Amygdala (tissue), 56 donors: ENCODE data around the gene CYTH1.
A peak's percentile ranks its signal among the peaks of the same experiment; 100 is the strongest.
"Not testable (repeated sequence)": the region's sequence is repeated elsewhere in the genome, so short reads cannot be mapped to it uniquely, and the experiment has no call there.

ENCODE experiments used
- DNase-seq, 56 donors: peaks; one replicate each; lab custom pipeline; 2025; lab: John Stamatoyannopoulos, UW

CYTH1 gene

DNA sequence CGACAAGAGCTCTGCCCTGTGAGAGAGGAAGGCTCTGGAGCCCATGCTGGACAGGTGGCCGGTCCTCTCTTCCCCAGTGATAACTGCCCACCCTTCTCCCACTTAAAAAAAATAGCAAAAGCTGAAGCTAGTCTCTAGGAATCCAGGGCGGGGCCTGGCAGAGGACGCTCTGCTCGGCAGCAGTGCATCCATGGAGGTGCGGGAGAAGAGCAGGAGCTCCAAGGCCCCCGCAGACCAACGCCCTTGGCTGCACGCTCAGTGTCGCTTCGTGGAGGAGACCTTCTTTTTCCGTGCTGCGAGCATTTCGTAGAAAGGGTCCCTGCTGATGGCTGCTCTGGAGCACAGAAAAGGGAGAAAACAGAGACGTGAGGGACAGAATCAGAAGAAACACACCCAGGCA lies 106.2 kb downstream of the CYTH1 start:
- no peak for DNase-seq

DNA sequence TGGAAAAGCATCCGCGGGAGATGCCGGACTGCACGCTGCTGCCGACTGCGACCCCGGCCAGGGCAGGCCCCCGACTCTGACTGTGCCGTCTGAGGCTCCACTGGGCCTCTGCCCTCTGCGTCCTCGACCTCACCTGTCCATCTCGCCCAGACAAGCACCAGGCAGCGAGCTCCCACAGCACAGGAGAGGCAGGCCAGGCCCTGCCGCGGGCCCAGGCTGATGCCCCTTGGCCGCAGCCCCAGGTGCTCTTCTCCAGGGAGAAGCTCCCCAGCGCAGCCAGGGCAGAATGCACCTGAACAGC lies 106.8 kb downstream of the CYTH1 start:
- DNase-seq = no peak

DNA sequence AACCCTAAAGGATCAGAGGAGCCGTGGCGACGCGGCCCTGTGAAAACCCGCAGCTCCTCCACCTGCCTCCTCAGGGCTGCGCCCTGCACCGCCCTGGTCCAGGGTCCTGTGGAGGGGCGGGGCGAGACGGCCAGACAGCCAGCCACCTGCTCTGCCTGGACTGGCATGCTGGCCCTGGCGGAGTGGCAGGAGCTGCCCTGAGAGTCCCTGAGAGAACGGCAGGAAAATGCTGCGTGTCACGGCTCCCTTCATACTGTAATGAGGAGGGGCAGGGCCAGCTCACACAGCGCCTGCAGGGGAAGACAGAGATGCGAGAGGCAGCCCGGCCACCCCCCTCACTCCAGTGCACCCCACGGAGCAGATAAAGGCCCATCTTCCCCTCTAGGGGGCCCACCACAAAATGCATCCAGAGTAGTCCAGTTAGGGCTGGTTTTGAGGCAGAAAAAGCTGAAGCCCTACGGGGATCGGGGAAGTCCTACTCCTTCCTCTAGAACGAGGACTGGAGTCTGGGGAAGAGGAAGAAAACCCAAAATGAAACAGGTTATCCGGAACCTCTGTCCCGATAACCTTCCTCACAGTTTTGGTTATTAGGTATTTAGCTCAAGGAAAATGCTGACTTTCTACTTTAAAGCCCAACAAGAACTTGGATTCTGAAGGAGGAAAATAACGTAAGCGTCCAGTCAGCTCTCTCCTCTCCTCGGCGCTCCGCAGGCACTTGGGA lies 107.3 kb downstream of the CYTH1 start:
- no peak for DNase-seq

DNA sequence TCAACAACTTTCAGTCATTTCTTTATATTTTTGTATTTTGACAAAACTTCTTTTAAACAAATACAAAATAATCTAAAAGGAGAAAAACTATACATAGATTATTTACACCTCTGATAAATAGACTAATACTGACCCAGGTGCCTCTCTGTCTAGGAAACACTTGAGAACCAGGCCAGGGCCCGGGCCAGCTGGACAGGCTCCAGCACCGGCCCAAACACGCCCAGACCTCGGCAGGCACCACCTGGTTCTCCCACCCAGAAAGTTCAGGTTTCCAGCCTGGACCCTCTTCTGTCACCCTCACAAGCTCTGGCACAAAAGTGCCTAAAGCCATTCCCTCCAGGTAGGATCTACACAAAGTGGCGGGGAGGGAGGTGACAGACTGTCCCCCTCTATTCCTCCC lies 107.9 kb downstream of the CYTH1 start:
- DNase-seq = no peak

DNA sequence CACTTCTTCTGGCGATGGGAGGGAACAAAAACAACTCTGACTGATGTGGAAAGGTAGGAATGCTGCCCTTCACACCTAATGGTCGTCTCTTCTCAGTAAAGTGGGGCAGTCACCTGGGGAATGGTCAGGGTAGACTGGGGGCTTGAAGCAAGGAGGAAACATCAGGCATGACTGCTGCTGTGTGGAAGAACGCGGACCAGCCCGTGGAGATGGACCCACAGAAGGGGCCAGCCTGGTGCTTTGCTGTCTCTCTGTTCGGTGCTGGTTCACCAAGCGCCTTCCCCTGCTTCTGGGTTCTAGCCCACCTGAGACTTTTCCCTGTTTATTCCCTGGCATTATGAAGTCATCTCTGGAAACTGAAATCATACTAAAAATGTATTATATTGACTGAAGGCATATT lies 108.7 kb downstream of the CYTH1 start:
- DNase-seq = no peak

DNA sequence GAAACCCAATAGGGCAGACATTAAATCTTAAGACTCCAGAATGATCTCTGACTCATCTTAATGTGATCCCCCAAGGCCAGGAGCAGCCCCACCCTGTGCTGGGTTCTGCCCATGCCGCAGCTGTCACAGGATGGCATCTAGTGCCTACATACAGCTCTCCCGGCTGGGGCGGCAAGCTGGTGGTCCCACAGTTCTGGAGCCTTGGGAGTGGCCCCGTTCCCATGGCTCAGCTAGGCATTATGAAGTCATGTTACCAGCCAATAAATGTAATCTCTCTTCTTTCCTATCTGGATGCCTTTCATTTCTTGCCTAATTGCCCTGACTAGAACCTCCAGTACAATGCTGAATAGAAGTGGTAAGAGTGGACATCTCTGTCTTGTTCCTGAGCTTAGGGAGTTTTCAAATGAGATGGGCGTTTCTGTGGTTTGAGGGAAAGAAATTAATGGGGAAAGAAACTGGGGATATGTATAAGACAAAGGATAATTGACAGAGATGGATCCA lies 109.2 kb downstream of the CYTH1 start:
- DNase-seq = peak in 1 of 56 donors; percentile 16

DNA sequence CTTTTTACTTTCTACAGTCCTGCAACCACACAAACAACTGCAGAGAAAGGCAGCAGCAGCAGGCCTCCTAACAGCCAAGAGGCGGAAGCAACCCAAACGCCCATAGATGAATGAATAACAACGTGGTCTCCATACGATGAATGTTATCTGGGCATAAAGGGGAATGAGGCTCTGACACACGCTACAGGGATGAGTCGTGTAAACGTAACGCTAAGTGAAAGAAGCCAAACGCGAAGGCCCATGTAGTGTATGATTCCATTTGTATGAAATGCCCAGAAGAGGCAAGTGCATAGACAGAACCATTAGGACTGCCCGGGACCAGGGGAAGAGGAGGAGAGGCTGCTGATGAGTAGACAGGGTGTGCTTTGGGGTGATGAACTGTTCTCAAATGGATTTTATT lies 110.1 kb downstream of the CYTH1 start:
- DNase-seq = no peak

DNA sequence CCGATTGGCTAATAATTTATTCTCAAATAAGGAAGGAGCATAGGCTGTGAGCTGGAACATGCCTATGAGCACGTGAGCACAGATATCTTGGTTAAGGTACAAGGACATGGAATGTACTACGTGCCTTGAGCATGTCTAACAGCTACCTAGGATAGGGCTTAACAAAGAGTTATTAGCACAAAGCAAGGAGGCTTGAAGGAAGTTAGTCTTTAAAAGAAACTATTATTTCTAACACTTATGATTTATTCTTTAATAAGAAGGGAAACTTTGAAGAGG lies 110.4 kb downstream of the CYTH1 start:
- not testable (repeated sequence) for DNase-seq

DNA sequence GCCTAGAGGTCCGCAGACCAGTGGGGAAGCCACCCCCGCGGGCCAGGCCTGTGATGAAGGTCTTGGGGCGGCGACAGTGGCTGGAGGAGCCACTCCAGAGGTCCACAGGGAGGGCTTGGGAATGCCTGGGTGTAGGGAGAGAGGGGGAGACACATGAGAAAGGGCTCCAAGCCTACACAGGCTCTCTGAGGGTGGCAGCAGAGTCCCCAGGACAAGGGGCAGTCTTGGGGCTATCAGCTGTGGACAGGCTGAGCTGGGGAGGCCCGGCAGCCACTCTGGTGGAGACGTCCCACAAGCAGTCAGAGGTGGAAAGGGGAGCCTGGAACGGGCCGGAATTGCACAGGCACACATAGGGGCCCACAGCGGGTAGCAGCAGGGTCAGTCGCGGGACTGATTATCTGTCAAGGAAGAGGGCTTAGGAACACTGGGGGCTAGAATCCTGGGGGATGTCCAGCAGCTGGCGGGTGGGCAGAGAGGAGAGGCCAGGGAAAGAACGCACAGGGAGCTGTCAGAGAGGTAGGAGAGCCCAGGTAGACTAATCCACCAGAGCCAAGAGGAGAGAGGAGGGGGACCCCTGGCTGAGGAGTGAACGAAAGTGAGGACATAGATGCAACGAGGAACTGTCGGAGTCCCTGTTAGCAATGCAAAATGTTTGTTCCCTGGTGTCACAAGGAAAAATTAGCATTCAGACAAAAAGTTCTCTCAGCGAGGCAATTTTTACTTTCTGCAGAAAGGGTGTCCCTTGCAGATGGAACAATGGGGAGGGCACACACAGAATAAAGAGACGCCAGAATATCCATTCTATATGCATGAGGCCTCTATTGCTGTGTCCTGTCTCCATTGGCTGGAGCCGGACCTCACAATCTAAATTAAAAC lies 111.0 kb downstream of the CYTH1 start:
- no peak for DNase-seq

DNA sequence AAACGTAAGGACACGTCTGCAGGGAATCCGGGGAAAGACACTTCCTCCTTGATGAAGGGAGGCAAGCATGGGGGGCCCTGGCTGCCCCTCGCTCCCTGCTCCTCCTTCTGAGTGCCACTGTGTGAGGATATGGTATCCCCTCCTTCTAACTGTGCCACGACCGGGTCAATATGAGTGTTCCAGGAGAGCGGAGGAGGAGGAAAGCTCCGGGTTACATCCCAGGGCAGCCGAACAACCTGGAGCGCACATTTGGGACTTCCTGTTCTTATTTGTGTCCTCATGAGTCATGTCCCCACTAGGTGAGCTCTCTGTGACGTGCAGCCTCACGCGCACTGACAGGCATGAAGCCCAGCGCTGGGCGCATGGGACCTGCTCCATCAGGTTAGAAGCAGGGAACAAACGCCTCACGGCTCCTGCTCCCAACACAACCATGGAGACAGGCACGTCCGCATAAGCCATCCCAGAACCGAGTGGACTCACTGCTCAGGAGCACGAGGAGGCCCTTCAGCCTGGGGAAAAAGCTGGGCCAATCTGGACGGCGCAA lies 112.0 kb downstream of the CYTH1 start:
- no peak for DNase-seq

DNA sequence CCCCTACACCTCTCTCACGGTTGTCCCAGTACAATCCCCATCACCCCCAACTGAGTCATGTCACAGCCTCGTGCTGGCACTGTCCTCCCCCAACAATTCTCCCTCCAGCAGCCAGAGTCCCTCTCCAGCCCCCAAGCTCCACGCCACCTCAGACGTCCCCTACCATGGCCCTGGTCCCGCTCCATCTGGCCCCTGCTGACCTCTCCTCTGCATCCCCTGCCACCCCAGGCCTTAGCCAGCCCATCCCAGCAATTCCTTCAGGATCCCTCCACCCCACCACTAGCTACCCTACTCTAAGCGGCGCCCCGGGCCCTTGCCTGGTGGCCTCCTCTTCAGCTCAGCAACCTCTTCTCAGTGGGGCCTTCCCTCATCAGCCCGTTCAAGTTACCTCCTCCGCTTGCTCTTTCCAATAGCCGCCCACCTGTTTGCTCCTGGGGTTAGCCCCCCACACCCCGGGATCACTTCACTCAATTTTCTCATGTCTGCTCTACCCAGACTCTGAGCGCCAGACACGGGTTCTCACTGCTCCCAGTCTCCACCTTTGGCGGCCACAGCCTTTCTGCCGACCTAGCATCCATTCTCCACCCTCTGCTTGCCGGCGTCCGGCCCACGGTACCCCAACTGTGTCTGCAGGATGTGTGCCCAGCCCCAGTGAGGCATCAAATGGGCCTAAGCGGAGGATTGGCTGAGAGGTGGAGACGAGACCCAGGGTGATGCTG lies 112.7 kb downstream of the CYTH1 start:
- DNase-seq = no peak

DNA sequence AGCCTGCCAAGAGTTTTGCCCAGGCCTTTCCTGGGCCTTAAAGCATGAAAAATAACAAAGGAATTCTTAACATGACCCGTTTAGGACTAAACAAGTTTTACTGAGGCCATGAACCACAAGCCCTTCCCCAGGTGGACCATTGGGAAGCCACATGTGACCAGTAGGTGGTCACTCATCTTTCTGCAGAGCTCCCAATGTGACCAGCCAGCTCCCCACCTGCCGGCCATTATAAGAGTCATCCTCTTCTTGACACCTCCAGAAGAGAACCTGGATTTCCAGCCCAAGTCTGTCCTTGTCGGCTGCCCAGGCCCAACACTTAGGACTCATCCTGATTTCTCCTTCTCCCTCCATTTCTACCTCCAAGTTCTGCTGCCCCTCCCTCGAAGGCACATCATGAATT lies 113.2 kb downstream of the CYTH1 start:
- no peak for DNase-seq

DNA sequence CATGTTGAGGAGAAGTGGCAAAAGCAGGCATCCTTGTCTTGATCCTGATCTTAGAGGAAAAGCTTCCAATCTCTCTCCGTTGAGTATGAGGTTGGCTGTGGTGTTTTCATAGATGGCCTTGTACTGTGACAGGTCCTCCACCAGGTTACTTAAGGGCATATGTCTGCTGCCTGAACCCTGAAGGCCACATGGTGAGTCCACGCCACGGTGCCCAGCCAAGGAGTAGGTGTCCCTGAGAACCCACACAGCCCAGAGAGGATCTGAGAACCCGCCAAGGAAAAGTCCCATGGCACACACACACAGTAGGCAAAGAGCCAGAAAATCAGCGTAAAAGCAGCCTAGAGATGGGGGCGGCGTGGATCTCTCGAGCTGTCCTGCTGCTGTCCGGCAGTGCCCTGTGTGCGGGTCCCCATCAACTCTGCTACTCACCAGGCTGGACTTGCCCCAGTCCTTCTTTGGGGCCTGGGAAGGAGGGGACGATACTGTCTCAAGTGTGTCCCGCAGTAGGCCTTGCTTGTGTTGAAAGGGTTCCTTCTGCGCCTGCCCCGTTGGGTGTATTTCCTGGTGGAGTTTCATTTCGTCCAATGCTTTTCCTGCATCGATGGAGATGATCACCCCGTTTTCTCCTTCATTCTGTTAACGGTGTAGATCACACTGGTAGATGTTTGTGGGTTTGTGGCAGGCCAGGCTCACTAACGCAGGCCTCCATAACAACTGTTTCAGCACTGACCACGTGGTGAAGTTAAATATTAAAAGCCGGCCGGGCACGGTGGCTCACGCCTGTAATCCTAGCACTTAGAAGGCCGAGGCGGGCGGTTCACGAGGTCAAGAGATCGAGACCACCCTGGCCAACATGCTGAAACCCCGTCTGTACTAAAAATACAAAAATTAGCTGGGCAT lies 114.1 kb downstream of the CYTH1 start:
- no peak for DNase-seq

DNA sequence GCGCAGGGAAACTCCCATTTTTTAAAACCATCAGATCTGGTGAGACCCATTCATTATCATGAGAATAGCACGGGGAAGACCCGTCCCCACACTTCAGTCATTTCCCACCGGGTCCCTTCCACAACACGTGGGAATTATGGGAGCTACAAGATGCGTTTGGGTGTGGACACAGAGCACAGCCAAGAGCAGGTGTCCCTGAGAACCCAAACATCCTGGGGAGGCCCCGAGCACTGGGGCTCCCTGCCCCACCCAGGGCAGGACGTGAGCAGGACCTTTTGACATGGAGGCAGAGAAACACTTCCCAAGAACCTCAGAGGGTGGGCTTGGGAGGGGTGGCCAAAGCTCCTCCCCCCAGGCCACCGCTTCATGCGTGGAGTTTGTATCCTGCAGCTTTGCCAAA lies 115.0 kb downstream of the CYTH1 start:
- no peak for DNase-seq

DNA sequence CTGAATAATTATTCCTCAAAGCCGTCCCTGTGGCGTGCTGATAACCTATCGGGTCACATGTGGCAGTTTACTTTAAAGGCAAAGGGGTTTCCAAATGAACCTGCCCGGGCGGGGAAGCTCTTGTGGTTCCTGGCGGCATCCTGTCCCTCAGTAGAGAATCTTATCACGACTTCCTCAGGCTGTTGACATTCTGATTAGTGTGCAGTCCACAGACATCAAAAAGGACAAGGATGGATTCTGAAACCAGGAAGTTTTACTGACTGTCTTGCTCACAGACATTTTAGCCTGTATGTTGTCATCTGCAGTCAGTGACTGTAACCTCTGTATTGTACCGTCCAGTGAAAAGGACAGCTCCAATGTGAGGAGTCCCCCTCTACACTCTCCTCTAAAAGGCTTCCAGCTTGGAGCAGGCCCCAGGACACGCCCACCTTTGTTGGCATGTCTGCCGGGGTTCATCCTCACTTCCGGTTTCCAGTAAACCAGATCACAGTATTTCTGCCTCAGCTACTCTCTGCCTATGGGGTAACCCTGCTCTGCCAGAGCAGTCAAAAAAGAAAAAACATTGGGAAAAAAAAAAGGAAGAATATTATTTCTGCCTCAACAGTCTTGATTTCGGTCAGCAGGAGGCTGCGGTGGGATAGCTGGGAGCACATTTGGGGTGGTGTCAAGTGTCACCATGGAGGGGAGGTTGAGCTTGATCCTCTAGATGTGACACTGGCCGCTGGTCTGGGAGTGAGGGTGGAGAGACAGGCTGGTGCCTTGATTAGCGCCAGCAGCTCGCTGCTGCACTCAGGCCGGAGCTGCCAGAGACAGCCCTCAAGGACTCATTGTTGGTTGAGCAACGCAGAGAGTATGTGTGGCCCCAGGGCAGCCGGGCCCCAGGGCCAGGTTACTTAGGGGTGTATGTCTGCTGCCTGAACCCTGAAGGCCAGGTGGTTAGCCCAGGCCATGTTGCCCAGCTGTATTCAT lies 115.8 kb downstream of the CYTH1 start:
- DNase-seq = peak in 4 of 56 donors; percentile 12 to 27 (median 24)

DNA sequence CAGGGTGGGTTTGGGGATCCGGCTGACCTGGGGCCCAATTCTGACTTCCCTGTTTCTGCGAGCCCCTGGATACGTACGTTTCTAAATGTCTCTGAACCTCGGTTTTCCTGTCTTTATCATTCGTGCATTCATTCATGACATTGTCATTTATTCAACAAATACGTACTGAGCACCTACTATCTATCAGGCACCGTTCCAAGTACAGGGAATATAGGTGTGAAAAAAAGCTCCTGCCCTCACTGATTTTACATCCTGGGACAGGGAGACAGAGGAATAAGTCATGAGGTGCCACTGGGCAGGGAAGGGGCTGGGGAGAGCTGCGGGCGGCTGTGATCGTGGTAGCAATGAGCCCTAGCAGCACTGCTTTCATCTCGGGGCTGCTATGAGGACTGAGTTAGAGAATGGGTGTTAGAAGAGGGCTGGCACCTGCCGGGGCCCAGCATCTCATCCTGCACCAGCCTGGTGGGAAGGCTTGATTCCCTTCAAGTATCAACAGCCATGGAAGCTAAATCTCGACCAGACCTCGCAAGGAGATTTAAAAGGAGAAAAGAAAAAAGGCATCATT lies 116.6 kb downstream of the CYTH1 start:
- no peak for DNase-seq

DNA sequence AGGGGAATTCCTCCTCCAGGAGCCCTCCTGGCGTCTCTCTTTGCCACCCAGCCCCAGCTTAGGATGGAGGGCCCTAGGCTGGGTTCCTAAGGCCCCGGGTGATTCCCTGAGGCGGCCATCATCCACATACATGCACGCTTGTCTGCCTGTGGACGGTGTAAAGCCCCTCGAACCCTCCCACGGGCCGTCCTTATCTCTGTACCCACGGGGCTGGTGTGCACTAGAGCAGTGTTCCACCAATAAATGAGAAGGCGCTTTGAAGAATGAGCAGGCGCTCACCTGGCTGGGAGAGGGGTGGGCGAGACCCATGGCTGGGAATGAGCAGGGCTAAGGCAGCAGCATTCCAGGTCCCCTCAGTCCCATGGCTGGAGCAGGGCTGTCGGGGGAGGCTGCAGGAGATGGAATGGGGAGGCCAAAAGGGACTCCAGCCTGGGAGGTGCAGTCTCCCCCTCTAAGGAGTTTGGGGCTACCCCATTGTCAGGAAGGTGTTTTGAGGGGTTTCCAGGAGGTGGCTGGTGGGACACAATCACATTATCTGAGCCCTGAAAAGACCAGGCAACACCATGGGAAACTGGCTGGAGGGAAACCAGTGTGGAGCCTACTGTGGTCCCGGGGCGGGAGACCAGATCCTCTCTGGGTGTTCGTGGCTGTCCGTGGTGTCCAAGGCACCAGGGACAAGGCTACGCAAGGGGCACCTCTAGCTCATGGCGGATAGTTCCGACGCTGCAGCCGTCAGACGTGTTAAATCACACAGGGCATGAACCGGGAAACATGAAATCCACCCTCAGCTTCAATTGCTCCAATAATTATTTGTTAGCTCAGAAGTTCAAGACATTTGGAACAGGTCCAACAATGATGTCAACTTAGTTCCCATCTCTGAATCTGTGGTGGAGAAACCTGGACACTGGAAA lies 117.3 kb downstream of the CYTH1 start:
- DNase-seq = no peak
